IMR-90 (cell line): ENCODE data around the gene GRK5. TPM values are rescaled to one million over a fixed set of nuclear protein-coding genes. Genes with fewer than 3 reads are reported as not detected.

Experiments
- ATAC-seq: fragments of 200-7000 bp; cut with Tn5 transposase; 2 replicates; pipeline ENCODE4 v1.9.1; 2020; ENCODE audit warnings: low read depth, mild to moderate bottlenecking, moderate library complexity
- BruUV-seq: library from RNA; stranded (reverse); fragments of 400-500 nt; replicated peaks from 2 replicates; lab custom pipeline; 2021; lab: Mats Ljungman, UMichigan
- CTCF ChIA-PET: fragments of 300-600 bp; formaldehyde crosslinking; extraction: SDS; loops from one replicate; lab custom pipeline; 2021; ENCODE audit warnings: antibody characterized with exemption; lab: Yijun Ruan, JAX
- POLR2A ChIA-PET: fragments of 300-600 bp; sonication (Branson Sonifier 250); formaldehyde crosslinking; loops from one replicate; lab custom pipeline; 2022; ENCODE audit warnings: antibody characterized with exemption; ENCODE audit not compliant: unreplicated experiment; lab: Charles Lee
- DNase-seq: peaks from one replicate; pipeline ENCODE4 v3.0.0; 2013
- H2AFZ ChIP-seq: replicated peaks from 2 replicates; pipeline ENCODE3; 2013; ENCODE audit warnings: low read length, mild to moderate bottlenecking; ENCODE audit not compliant: poor library complexity
- H2AK5ac ChIP-seq: 2 replicates; pipeline ENCODE4 v1.6.1; 2013; ENCODE audit warnings: low read depth, low read length, inconsistent platforms
- H2AK9ac ChIP-seq: replicated peaks from 2 replicates; pipeline ENCODE3; 2013; ENCODE audit warnings: mild to moderate bottlenecking, low read depth, low read length, moderate library complexity; ENCODE audit not compliant: poor library complexity
- H2BK120ac ChIP-seq: 2 replicates; pipeline ENCODE4 v1.6.1; 2013; ENCODE audit warnings: low read depth, low read length, inconsistent platforms
- H2BK15ac ChIP-seq: 3 replicates; pipeline ENCODE4 v1.6.1; 2013; ENCODE audit warnings: low read depth, low read length, inconsistent platforms
- H2BK20ac ChIP-seq: 2 replicates; pipeline ENCODE4 v1.6.1; 2013; ENCODE audit warnings: low read depth, mild to moderate bottlenecking, inconsistent platforms, low read length, moderate library complexity
- H2BK5ac ChIP-seq: 2 replicates; pipeline ENCODE4 v1.6.1; 2013; ENCODE audit warnings: mild to moderate bottlenecking, low read depth, low read length, inconsistent platforms; ENCODE audit not compliant: poor library complexity, severe bottlenecking
- H3K14ac ChIP-seq: replicated peaks from 2 replicates; pipeline ENCODE4 v1.6.1; 2013; ENCODE audit warnings: low read depth, low read length, inconsistent platforms
- H3K18ac ChIP-seq: 2 replicates; pipeline ENCODE4 v1.6.1; 2013; ENCODE audit warnings: low read depth, low read length, control low read depth
- H3K23ac ChIP-seq: 2 replicates; pipeline ENCODE4 v1.6.1; 2013; ENCODE audit warnings: low read depth, low read length, inconsistent platforms
- H3K27ac ChIP-seq: 2 replicates; pipeline ENCODE4 v1.5.1; 2013; ENCODE audit warnings: mild to moderate bottlenecking, control low read depth, low read length; ENCODE audit not compliant: insufficient read depth
- H3K27me3 ChIP-seq: 2 replicates; pipeline ENCODE4 v1.6.1; 2013; ENCODE audit warnings: low read length; ENCODE audit not compliant: control insufficient read depth, insufficient read depth
- H3K36me3 ChIP-seq: 2 replicates; pipeline ENCODE4 v1.6.1; 2013; ENCODE audit warnings: low read length, mixed read lengths; ENCODE audit not compliant: control insufficient read depth, insufficient read depth
- H3K4ac ChIP-seq: 2 replicates; pipeline ENCODE4 v1.6.1; 2013; ENCODE audit warnings: low read depth, low read length, inconsistent platforms
- H3K4me1 ChIP-seq: 2 replicates; pipeline ENCODE4 v1.6.1; 2013; ENCODE audit warnings: low read length, mixed read lengths; ENCODE audit not compliant: control insufficient read depth, insufficient read depth
- H3K4me2 ChIP-seq: 2 replicates; pipeline ENCODE4 v1.6.1; 2013; ENCODE audit warnings: low read depth, mild to moderate bottlenecking, control low read depth, low read length, moderate library complexity
- H3K4me3 ChIP-seq: 2 replicates; pipeline ENCODE4 v1.5.1; 2013; ENCODE audit warnings: low read depth, mild to moderate bottlenecking, control low read depth, low read length, moderate library complexity; ENCODE audit not compliant: insufficient read depth
- H3K56ac ChIP-seq: 2 replicates; pipeline ENCODE4 v1.6.1; 2013; ENCODE audit warnings: low read length, inconsistent platforms; ENCODE audit not compliant: insufficient read depth; ENCODE audit errors: extremely low read depth
- H3K79me1 ChIP-seq, 2 experiments: 2 replicates each; pipeline ENCODE4 v1.6.1; 2013; ENCODE audit warnings: low read length in 2 of 2, inconsistent platforms in 1 of 2, low read depth in 1 of 2
- H3K9ac ChIP-seq: 2 replicates; pipeline ENCODE4 v1.6.1; 2013; ENCODE audit warnings: low read depth, low read length, control low read depth
- H3K9me1 ChIP-seq: 2 replicates; pipeline ENCODE4 v1.6.1; 2013; ENCODE audit warnings: low read length, inconsistent platforms; ENCODE audit not compliant: insufficient read depth
- H3K9me3 ChIP-seq: 2 replicates; pipeline ENCODE4 v1.6.1; 2013; ENCODE audit warnings: low read length; ENCODE audit not compliant: control insufficient read depth, insufficient read depth
- H4K20me1 ChIP-seq: 2 replicates; pipeline ENCODE4 v1.6.1; 2013; ENCODE audit warnings: low read length, inconsistent platforms; ENCODE audit not compliant: insufficient read depth
- H4K5ac ChIP-seq: 2 replicates; pipeline ENCODE4 v1.6.1; 2013; ENCODE audit warnings: mild to moderate bottlenecking, low read depth, low read length, control low read depth
- H4K8ac ChIP-seq, 2 experiments: 2 replicates each; pipeline ENCODE4 v1.6.1; 2013; ENCODE audit warnings: low read depth in 2 of 2, low read length in 2 of 2, control low read depth in 1 of 2, inconsistent platforms in 1 of 2
- H4K91ac ChIP-seq: 2 replicates; pipeline ENCODE4 v1.6.1; 2013; ENCODE audit warnings: low read depth, low read length, inconsistent platforms; ENCODE audit not compliant: insufficient read depth
- BHLHE40 ChIP-seq: fragments of 150-350 bp; IDR thresholded peaks from 2 replicates; pipeline ENCODE4 v1.6.1; 2016; ENCODE audit warnings: mild to moderate bottlenecking, low read depth, low read length
- CEBPB ChIP-seq: IDR thresholded peaks from 2 replicates; pipeline ENCODE4 v1.6.1; 2012; ENCODE audit warnings: low read depth, low read length, improper control_type of control experiment
- CTCF ChIP-seq: conservative IDR thresholded peaks from 2 replicates; pipeline ENCODE4 v1.5.1; 2012; ENCODE audit warnings: mild to moderate bottlenecking, low read depth, low read length, improper control_type of control experiment
- ELK1 ChIP-seq: fragments of 150-350 bp; IDR thresholded peaks from 2 replicates; pipeline ENCODE4 v1.6.1; 2016; ENCODE audit warnings: low read depth, mild to moderate bottlenecking, low read length, moderate library complexity, borderline replicate concordance
- FOS ChIP-seq: fragments of 150-350 bp; IDR thresholded peaks from 2 replicates; pipeline ENCODE4 v1.6.1; 2016; ENCODE audit warnings: low read depth, low read length
- MAZ ChIP-seq: IDR thresholded peaks from 2 replicates; pipeline ENCODE4 v1.6.1; 2012; ENCODE audit warnings: low read depth, mild to moderate bottlenecking, low read length, improper control_type of control experiment, moderate library complexity, borderline replicate concordance
- POLR2A ChIP-seq: IDR thresholded peaks from 2 replicates; pipeline ENCODE4 v1.6.1; 2012; ENCODE audit warnings: mild to moderate bottlenecking, low read depth, low read length
- RFX5 ChIP-seq: IDR thresholded peaks from 2 replicates; pipeline ENCODE4 v1.8.0; 2012; ENCODE audit warnings: low read depth, mild to moderate bottlenecking, low read length, moderate library complexity
- SMC3 ChIP-seq: fragments of 150-350 bp; IDR thresholded peaks from 2 replicates; pipeline ENCODE4 v1.6.1; 2016; ENCODE audit warnings: low read depth, mild to moderate bottlenecking, antibody characterized with exemption, low read length, moderate library complexity
- WGBS, 2 experiments: methylation state at CpG; one replicate each; pipeline versions ENCODE4 v1.1.5 to v1.1.7; 2013; ENCODE audit warnings: missing lambda C conversion rate in 2 of 2; ENCODE audit not compliant: insufficient read length in 1 of 2; ENCODE audit errors: extremely low coverage in 2 of 2; 5-methylcytosine and 5-hydroxymethylcytosine counted together
- dilution Hi-C: fragments of 300-500 bp; cut with HindIII; formaldehyde crosslinking; loops from one replicate; pipeline ENCODE4 v1.14.3; 2018; ENCODE audit warnings: low sequenced_read_pairs; ENCODE audit not compliant: unreplicated experiment
- in situ Hi-C: fragments of 300-500 bp; cut with MboI; formaldehyde crosslinking; loops from 3 replicates; pipeline ENCODE4 v1.14.3; 2019; ENCODE audit warnings: low sequenced_read_pairs, inconsistent platforms, mixed read lengths
- intact Hi-C: fragments of 100-400 bp; cut with micrococcal nuclease; formaldehyde crosslinking; loops from 2 replicates; pipeline ENCODE4 v1.10.0; 2022
- polyA plus RNA-seq, 3 experiments: library from polyadenylated mRNA; depleted of rRNA; stranded (reverse); fragments of >200 nt; gene quantifications; 2 replicates each; pipeline ENCODE4 v1.2.3, GENCODE V29; 2012; ENCODE audit warnings: low replicate concordance in 1 of 3
- total RNA-seq: library from RNA; depleted of rRNA; stranded (reverse); fragments of >200 nt; gene quantifications from 2 replicates; pipeline ENCODE4 v1.2.3, GENCODE V29; 2012
- TF ChIP-seq, protein P1 (sequence below): fragments of 150-350 bp; IDR thresholded peaks from 2 replicates; pipeline ENCODE4 v1.6.1; 2017; ENCODE audit warnings: mild to moderate bottlenecking, antibody characterized with exemption, low read length, low read depth

GRK5 gene
- total and polyA plus RNA-seq, 2 of the 4 experiments (the other 2 are of a cell fraction): 12.9 to 16.3 TPM

DNA sequence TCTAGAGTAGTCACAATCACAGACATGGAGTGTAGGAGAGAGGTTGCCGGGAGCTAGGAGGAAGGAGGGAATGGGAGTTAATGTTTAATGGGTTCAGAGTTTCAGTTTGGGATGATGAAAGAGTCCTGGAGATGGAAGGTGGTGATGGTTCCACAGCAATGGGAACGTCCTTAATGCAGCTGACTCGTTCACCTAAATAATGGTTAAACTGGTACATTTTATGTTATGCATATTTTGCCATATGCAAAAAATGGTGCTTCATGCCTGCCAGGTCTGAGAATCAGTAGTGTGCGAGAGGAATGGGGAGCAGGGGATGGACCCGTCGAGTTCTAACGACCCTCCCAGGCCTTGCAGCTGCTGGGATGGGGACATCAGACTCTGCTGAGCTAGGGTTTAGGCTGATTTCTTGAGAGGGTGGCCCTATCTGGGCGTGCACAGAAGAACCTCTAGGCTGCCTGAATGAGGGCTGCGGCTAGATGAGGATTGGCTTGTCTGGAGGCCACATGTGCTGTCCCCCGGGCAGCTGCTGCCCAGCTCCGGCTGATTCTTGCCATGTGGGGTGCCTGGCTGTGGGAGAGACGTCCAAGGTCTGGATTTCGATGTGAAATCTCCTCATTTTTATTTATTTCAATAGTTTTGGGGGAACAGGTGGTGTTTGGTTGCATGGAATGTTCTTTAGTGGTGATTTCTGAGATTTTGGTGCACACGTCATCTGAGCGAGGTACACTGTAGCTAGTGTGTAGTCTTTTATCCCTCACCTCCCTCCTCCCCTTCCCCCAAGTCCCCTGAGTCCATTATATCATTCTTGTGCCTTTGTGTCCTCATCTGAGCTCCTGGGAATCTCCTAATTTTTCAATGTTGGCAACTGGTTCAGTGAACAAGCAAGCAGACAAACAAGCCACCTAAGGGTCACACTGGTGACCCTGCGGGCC lies 116.0 kb downstream of the GRK5 start:
- in situ Hi-C loops: no loop called here

More for the DNA sequence above, 116.0 kb downstream of the GRK5 start:
- WGBS, 2 experiments: 82% methylated on average over 4 of the region's 16 CpGs; no CpG with 5 or more reads in 1 of the 2 experiments
- Histone ChIP-seq H2AFZ (no peak overlapping the region), H3K9ac (no peak overlapping the region), H3K14ac (no peak overlapping the region), H2BK20ac (no peak overlapping the region), H4K91ac (no peak overlapping the region), H3K4me1 (peaks cover 24% of the 10 kb centered on the region), H4K5ac (no peak overlapping the region), H3K79me1 (peaks cover 62 to 97% of the 10 kb centered on the region in 2 experiments), H4K20me1 (peaks cover 94% of the 10 kb centered on the region), H3K9me1 (peaks cover 53% of the 10 kb centered on the region), H3K18ac (no peak overlapping the region), H3K4me3 (no peak overlapping the region), H3K27ac (no peak overlapping the region), H3K56ac (no peak overlapping the region), H4K8ac (no peak overlapping the region), H2BK15ac (no peak overlapping the region), H2AK5ac (no peak overlapping the region), H3K4ac (no peak overlapping the region), H3K27me3 (no peaks in the 10 kb centered on the region), H2BK5ac (no peak overlapping the region), H3K36me3 (peaks cover 34% of the 10 kb centered on the region; the same call in 1 of the 2 replicates), H3K23ac (no peak overlapping the region), H2BK120ac (no peak overlapping the region), H3K4me2 (no peak overlapping the region), H2AK9ac (no peak overlapping the region), H3K9me3 (no peaks in the 10 kb centered on the region)
- no peak for TF ChIP-seq FOS
- no peak for TF ChIP-seq CEBPB
- no peak for TF ChIP-seq POLR2A
- no peak for TF ChIP-seq MAZ
- no peak for TF ChIP-seq BHLHE40
- no peak for TF ChIP-seq SMC3
- no peak for TF ChIP-seq CTCF
- TF ChIP-seq, protein P1, sequence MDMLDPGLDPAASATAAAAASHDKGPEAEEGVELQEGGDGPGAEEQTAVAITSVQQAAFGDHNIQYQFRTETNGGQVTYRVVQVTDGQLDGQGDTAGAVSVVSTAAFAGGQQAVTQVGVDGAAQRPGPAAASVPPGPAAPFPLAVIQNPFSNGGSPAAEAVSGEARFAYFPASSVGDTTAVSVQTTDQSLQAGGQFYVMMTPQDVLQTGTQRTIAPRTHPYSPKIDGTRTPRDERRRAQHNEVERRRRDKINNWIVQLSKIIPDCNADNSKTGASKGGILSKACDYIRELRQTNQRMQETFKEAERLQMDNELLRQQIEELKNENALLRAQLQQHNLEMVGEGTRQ: no peak
- no peak for TF ChIP-seq RFX5
- TF ChIP-seq ELK1: no peak
- no TSS peak for BruUV-seq
- no peak for DNase-seq
- dilution Hi-C loops: no loop called here
- ChIA-PET CTCF (no interaction called here), POLR2A (no interaction called here)
- no peak for ATAC-seq
- intact Hi-C loops: no loop called here
